HEK293T (cell line): ENCODE results near the gene CCDC57.
"Not testable (repeated sequence)": the region's sequence is repeated elsewhere in the genome, so short reads cannot be mapped to it uniquely, and the experiment has no call there.

Source experiments
- CTCF ChIA-PET: fragments of 350-600 bp; formaldehyde crosslinking; extraction: SDS; loops from one replicate; lab custom pipeline; 2021; ENCODE audit warnings: antibody characterized with exemption, inconsistent platforms; lab: Yijun Ruan, JAX
- POLR2A ChIA-PET: fragments of 350-600 bp; formaldehyde crosslinking; extraction: SDS; loops from one replicate; lab custom pipeline; 2020; ENCODE audit warnings: antibody characterized with exemption, inconsistent platforms; lab: Yijun Ruan, JAX
- DNase-seq: peaks from one replicate; pipeline ENCODE4 v3.0.0; 2012; ENCODE audit warnings: mixed read lengths; ENCODE audit errors: extremely low spot score
- ARNT ChIP-seq: fragments of 450-650 bp; IDR thresholded peaks from 2 replicates; pipeline ENCODE4 v1.6.1; 2017; ENCODE audit warnings: mild to moderate bottlenecking
- BHLHE40 ChIP-seq: fragments of 450-650 bp; IDR thresholded peaks from 2 replicates; pipeline ENCODE4 v1.6.1; 2016; ENCODE audit warnings: mild to moderate bottlenecking, moderate library complexity, borderline replicate concordance
- CTBP1 ChIP-seq: fragments of 450-650 bp; IDR thresholded peaks from 2 replicates; pipeline ENCODE4 v1.6.1; 2016; ENCODE audit warnings: borderline replicate concordance
- ELF4 ChIP-seq: fragments of 450-650 bp; IDR thresholded peaks from 2 replicates; pipeline ENCODE4 v1.6.1; 2017; ENCODE audit warnings: antibody characterized with exemption
- FOXA1 ChIP-seq: fragments of 450-650 bp; IDR thresholded peaks from 2 replicates; pipeline ENCODE4 v1.6.1; 2016; ENCODE audit warnings: mild to moderate bottlenecking
- FOXK2 ChIP-seq: fragments of 450-650 bp; IDR thresholded peaks from 2 replicates; pipeline ENCODE4 v1.6.1; 2016; ENCODE audit warnings: mild to moderate bottlenecking
- FOXM1 ChIP-seq: fragments of 450-650 bp; IDR thresholded peaks from 2 replicates; pipeline ENCODE4 v1.6.1; 2017; ENCODE audit warnings: mild to moderate bottlenecking, borderline replicate concordance
- HDGF ChIP-seq: fragments of 450-650 bp; IDR thresholded peaks from 2 replicates; pipeline ENCODE4 v1.6.1; 2017; ENCODE audit warnings: antibody characterized with exemption, borderline replicate concordance
- L3MBTL2 ChIP-seq: fragments of 450-650 bp; conservative IDR thresholded peaks from 2 replicates; pipeline ENCODE4 v1.6.1; 2016; ENCODE audit warnings: mild to moderate bottlenecking
- LEF1 ChIP-seq: fragments of 450-650 bp; IDR thresholded peaks from 2 replicates; pipeline ENCODE4 v1.6.1; 2017; ENCODE audit warnings: mild to moderate bottlenecking, borderline replicate concordance
- NFRKB ChIP-seq: fragments of 450-650 bp; IDR thresholded peaks from 2 replicates; pipeline ENCODE4 v1.6.1; 2016; ENCODE audit warnings: mild to moderate bottlenecking, moderate library complexity
- PKNOX1 ChIP-seq: fragments of 450-650 bp; IDR thresholded peaks from 2 replicates; pipeline ENCODE4 v1.6.1; 2016
- SP1 ChIP-seq: fragments of 450-650 bp; IDR thresholded peaks from 2 replicates; pipeline ENCODE4 v1.6.1; 2017
- SUZ12 ChIP-seq: fragments of 450-650 bp; IDR thresholded peaks from 2 replicates; pipeline ENCODE4 v1.6.1; 2016; ENCODE audit warnings: mild to moderate bottlenecking
- TARDBP ChIP-seq: fragments of 450-650 bp; IDR thresholded peaks from 2 replicates; pipeline ENCODE4 v1.6.1; 2016
- ZNF384 ChIP-seq: fragments of 450-650 bp; IDR thresholded peaks from 2 replicates; pipeline ENCODE4 v1.6.1; 2016

Gene CCDC57

DNA sequence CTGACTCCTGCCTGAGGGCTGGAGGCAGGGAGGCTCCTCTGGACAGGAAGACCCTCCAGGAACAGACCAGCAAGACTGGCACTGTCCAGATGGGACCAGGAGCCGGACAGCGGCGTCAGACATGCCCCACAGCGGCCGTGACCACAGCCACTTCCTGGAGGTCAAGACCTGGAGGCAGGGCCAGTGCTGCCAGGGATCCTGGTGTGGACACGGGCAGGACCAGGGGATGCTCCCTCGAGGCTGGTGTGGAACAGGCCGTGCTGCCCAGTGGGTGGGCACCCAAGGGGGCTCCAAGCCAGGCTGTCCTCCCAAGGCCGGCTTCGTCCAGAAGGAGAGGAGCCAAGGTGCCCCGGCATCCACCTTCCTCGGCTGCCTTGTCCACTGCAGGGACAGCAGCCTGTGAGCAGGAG, 4.5 kb upstream of the CCDC57 start:
- TF ChIP-seq ELF4 (no peak), L3MBTL2 (no peak), ARNT (no peak), FOXM1 (no peak), TARDBP (no peak), PKNOX1 (no peak), SUZ12 (no peak), BHLHE40 (no peak), SP1 (no peak), CTBP1 (no peak)
- no peak for DNase-seq
- ChIA-PET POLR2A (no interaction called here), CTCF (no interaction called here)

DNA sequence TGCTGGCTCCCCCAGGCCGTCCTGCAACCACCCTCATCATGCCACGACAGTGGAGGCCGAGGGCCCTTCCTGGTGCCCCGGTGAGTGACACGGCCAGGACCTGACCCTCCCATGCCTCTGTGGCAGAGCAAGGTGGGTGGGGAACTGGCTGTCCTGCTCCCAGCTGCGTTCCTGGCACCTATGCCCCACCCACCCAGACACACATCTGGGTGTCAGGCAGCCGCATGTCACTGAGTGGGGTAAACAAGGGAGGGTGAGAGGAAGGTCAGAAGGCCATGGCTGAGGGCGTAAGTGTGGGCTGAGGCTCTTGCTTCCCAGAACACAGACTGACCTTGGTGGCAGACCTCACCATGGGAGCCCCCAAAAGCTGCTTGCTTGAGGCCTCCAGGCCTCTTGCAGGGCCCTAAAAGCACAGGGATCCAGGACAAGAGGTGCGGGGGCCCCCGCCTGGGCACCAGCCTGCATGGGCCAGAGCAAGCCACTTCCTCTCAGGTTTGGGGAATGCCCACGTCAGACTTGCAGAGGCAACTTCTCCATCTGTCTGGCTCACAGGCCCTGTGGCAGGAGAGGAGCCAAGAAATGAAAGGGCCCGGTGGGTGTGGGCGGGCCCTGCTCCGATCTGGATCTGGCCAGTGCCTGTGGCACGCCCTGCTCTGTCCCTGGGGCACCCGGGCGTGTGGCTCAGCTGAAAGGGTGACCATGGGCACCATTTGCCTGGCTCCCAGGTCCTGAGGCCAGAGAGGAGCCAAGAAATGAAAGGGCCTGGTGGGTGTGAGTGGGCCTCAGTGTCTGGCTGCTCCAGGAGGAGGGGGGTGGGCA, 3.9 kb upstream of the CCDC57 start:
- DNase-seq = no peak
- ChIA-PET POLR2A (no interaction called here), CTCF (interaction anchor here (0.5 kb wide), 1 partner anchor 1432 kb away, joined by 3 read pairs; no protein-coding TSS in a partner anchor)
- TF ChIP-seq FOXK2 (no peak), HDGF (no peak), FOXM1 (no peak)

DNA sequence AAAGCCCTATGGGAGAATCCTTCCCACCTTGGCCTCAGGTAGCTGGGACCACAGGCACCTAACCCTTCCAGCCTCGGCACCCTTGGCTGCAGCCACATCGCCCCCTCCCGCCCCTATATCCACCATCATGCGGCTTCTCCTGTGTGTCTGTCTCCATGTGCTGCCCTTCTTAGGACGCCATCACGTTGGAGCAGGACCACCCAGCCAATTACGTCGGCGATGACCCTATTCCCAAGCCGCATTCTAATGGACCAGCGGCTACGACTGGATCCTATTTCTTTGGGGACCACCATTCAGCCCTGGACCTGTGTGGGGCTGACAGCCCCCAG, 3.3 kb upstream of the CCDC57 start:
- DNase-seq = no peak
- no peak for TF ChIP-seq TARDBP
- TF ChIP-seq FOXM1 = no peak
- TF ChIP-seq NFRKB = no peak
- TF ChIP-seq FOXK2 = no peak
- no peak for TF ChIP-seq BHLHE40
- TF ChIP-seq ARNT = no peak
- TF ChIP-seq HDGF = no peak
- no peak for TF ChIP-seq ZNF384
- no peak for TF ChIP-seq PKNOX1
- TF ChIP-seq SP1 = no peak
- TF ChIP-seq SUZ12 = no peak
- no peak for TF ChIP-seq CTBP1
- no peak for TF ChIP-seq ELF4
- TF ChIP-seq FOXA1 = no peak
- no peak for TF ChIP-seq LEF1
- no peak for TF ChIP-seq L3MBTL2
- POLR2A ChIA-PET = interaction anchor here (2.4 kb wide), 1 partner anchor 10 kb away, joined by 6 read pairs; no protein-coding TSS in a partner anchor
- CTCF ChIA-PET = interaction anchor here (0.5 kb wide), 1 partner anchor 1431 kb away, joined by 3 read pairs; no protein-coding TSS in a partner anchor

DNA sequence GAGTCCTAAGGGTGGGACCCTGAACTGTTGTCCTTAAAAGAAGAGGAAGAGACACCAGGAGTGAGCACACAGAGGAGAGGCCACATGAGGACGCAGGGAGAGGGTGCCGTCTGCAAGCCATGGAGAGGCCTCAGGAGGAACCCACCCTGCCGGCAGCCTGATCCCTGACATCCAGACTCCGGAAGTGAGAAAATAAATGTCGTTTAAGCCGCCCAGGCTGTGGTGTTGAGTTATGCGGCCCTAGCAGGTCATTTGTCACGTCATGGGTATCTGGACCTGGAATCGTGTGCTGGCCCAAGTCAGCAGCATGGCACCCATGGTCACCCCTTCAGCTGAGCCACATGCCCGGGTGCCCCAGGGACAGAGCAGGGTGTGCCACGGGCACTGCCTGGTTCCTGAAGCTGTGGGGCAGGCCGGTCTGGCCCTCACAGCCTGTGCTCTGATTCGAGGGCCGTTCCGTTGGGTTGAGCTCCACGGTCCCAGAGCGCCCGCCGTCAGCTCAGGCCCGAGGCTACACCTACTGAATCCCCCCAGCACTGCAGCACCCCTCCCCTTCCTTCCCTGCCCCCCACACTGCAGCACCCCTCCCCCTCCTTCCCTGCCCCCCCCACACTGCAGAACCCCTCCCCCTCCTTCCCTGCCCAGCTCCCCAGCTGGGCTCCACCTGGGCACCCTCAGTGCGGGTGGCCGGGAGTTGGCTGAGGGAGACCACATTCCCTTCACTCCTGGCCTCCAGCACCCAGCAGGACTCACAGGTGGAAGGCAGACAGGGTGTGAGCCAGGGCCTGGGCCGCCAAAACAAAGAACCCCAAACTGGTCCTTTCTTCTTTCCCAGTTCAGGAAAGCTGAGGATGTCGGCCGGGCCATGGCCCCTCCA, 2.7 kb upstream of the CCDC57 start:
- CTCF ChIA-PET = no interaction called here
- POLR2A ChIA-PET = interaction anchor here (1.6 to 2.4 kb wide), 2 partner anchors 9 to 21 kb away, joined by 4 to 6 read pairs; no protein-coding TSS in a partner anchor
- DNase-seq = no peak

DNA sequence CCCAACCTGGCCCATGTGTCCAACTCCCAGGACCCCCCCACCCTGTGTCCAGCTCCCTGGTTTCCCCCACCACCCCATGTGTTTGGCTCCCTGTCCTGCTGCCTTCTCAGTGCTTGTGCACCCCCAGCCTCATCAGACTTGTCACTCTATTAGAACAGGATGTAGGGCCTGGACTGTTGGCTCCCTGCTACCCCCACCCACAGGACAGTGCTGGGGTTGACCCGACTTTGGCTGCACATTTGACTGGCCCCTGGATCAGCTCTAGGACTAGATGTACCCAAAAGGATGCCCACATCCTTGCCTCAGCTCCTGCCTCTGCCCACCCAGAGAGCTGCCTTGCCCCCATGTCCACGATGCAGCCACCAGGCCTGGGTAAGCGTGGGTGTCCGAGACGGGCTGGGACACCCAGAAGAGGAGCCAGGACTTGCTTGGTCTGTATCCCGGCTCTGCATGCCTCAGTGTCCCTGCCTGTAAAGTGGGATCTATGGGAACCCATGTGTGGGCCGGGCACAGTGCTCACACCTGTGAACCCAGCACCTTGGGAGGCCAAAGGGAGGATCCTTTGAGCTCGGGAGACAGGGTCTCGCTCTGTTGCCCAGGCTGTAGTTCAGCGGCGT, 1.5 kb upstream of the CCDC57 start:
- DNase-seq = no peak
- CTCF ChIA-PET = interaction anchor here (0.5 kb wide), 1 partner anchor 180 kb away, joined by 3 read pairs; no protein-coding TSS in a partner anchor
- TF ChIP-seq HDGF (no peak), FOXK2 (no peak)
- POLR2A ChIA-PET = interaction anchor here (0.7 to 2.4 kb wide), 4 partner anchors 8 to 115 kb away, joined by 3 to 6 read pairs (median 4); no protein-coding TSS in a partner anchor

More for the DNA sequence above, 2.7 kb upstream of the CCDC57 start:
- TF ChIP-seq TARDBP = no peak
- no peak for TF ChIP-seq LEF1
- TF ChIP-seq BHLHE40 = no peak
- TF ChIP-seq SUZ12 = no peak
- no peak for TF ChIP-seq FOXK2

DNA sequence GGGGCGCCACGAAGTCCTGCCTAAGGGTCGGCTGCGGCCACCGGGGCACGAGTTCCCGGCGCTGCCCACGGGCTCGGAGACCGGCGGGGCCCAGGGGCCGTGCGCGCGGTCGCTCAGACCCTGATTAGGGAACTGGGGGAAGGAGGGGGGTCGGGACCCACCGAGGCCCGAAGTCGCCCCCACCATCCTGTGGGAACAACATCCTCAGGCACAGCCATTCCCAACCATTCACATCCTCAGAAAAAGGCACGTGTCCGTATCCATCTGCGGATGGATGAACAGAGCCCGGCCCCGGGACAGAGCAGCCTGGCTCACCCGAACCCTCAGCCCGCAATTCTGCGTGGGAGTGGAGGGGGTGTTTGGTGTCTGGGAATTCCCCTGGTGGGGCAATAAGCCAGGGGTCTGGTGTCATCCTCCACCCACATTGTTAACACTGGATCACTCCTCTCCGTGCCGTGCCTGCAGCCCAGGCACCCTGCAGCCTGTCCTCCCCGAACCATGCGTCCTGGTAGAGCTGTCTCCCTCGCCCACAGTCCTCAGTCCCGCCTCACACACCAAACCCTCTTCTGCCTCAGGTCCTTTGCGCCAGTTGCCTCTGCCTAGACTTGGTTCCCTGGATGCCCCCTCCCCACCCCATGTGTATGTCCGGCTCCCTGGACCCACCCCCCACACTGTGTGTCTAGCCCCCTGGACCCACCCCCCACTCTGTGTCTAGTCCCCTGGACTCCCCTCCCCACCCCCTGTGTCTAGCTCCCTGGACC, 789 bp upstream of the CCDC57 start:
- TF ChIP-seq ELF4 (no peak), FOXA1 (no peak), TARDBP (no peak), NFRKB (no peak), L3MBTL2 (no peak; the same call in 1 of the 2 replicates), BHLHE40 (no peak), FOXK2 (no peak), SP1 (no peak), CTBP1 (no peak), ARNT (no peak), ZNF384 (no peak)
- ChIA-PET CTCF (interaction anchor here (0.5 kb wide), 1 partner anchor 180 kb away, joined by 3 read pairs; no protein-coding TSS in a partner anchor), POLR2A (interaction anchor here (1.2 to 2.4 kb wide), 5 partner anchors 7 to 28 kb away, joined by 4 to 6 read pairs (median 5); no protein-coding TSS in a partner anchor)
- peak; percentile 79 for DNase-seq

- CTCF ChIA-PET, DNase-seq, POLR2A ChIA-PET: not testable (repeated sequence)
Observed at GRCh38 chr17:82210655-82211054, 2.0 kb downstream of the CCDC57 start.
